HG03175 (cell line): ENCODE data around the gene ZDHHC21.
"Not testable (repeated sequence)": the region's sequence is repeated elsewhere in the genome, so short reads cannot be mapped to it uniquely, and the experiment has no call there.

Source experiments
- ATAC-seq: cut with Tn5 transposase; IDR thresholded peaks from one replicate; pipeline ENCODE4 v1.9.1; 2021; ENCODE audit warnings: mild to moderate bottlenecking, moderate library complexity; ENCODE audit not compliant: unreplicated experiment

Gene ZDHHC21

DNA sequence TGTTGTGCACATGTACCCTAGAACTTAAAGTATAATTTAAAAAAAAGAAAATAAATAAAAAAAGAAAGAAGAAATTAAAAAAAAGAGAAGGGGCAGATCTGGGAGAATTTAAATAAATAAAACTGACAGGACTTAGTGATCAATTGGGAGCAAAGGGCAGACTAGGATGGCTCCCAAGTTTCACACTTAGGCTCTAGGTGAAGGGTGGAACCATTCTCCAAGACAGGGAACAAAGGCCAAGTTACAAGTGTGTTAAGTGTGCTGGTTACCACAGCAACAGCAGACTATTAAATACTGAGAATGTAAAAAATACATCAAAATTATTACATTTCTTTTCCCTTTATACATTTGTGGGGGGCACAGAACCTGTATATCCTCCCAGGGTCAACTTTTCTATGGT lies 7.1 kb downstream of the ZDHHC21 start:
- no peak for ATAC-seq

DNA sequence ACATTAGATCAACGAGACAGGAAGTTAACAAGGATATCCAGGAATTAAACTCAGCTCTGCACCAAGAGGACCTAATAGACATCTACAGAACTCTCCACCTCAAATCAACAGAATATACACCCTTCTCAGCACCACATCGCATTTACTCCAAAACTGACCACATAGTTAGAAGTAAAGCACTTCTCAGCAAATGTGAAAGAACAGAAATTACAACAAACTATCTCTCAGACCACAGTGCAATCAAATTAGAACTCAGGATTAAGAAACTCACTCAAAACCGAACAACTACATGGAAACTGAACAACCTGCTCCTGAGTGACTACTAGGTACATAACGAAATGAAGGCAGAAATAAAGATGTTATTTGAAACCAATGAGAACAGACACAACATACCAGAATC lies 10.6 kb downstream of the ZDHHC21 start:
- ATAC-seq: not testable (repeated sequence)

DNA sequence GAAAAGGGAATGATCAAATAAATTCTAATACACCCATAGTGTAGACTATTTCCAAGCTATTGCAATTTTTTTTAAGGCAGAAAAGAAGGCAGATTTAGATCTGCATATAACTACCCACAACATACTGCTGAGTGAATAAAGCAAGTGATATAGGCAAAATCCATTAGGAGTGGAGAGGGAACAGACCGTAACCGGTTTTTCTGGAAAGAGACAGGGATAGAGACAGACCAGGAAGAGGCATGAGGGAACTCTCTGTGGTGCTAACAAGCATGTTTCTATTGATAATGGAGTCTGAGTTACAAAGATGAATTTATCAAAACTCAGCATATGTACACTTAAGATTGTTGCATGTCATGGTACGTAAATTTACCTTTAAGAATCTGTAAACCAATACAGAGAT lies 14.5 kb downstream of the ZDHHC21 start:
- no peak for ATAC-seq

DNA sequence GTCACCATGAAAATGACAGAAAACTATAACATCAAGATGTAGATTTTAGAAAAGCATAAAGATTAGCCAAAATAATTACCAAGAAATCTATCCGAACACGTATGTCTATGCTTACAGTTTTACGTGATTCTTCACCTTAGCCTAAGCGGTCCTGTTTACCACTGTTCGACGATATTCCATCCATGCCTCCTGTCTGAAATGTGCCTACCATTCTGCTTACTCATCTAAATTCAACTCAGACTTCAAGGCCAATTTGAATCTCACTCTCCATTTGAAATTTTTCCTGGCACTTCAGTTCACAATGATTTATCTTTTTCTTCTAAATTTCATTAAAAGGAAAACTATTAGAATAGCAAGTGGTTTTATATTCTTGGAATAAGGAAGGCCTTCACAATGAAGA lies 15.4 kb downstream of the ZDHHC21 start:
- no peak for ATAC-seq

DNA sequence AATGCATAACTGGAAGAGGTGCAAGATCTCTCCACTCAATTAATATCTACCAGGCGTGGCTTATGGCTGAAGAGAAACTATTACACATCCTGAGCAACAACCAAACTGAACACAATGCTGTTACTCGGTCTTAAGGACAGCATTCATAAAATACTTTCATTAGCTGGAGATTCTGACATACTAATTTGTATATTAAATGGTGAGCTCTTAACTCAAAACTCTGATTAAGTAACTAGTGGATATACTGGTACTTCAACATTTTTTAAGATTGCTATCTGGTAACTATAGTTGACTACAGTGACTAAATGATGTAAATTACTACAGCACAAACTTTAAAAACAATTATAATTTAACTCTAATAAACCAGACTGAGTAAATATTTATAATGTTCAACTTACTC lies 15.8 kb downstream of the ZDHHC21 start:
- ATAC-seq: no peak

DNA sequence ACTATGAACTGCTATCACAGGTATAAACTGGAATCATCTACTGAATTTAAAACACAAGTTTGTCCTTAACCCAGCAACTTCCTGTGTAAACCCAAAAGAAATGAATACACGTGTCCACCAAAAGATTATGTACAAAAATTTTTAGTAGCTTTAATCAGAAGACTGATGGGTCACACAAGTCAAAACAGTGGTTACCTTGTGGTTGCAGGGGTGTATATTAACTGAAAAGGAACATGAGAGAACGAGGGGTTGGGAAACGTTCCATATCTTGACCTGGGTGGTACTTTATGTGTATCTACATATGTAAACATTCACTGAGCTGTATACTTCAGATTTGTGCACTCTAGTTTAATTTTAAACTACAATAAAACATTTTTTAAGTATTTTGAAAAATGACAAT lies 18.6 kb downstream of the ZDHHC21 start:
- ATAC-seq: no peak

DNA sequence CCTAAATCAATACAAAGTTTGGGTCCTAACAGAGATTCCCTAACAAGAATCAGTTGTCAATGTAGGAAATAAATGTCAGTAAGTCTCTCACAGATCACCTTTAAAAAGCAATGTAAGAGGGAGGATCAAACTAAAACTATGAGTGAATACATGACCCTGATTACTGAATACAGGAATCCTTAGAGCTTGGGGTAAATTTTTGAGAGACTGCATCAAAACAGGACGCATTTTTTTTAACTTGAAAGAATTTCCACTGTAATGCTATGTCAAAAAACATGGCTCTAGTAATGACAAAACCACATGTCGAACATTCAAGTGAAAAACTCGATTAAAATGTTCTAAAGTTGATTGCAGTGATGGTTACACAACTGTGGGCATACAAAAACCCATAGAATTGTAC lies 21.9 kb downstream of the ZDHHC21 start:
- no peak for ATAC-seq

DNA sequence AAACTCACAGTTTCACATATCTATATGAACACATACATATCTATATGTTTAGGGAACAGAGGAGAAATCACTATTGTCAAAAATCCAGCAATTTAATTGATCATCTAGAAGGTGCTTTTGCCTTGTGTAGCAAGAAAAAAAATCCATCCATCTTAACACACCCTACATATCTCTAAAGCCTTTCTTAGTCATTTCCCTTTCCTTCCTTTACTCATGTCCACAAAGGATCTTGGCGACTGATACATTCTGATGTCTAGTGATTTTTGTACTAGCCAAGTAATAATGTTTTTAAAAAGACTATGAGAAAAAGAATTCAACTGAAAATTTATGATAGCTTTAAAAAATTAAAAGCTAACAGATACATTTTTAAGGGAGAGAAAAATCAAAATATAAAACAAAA lies 22.5 kb downstream of the ZDHHC21 start:
- ATAC-seq: no peak

DNA sequence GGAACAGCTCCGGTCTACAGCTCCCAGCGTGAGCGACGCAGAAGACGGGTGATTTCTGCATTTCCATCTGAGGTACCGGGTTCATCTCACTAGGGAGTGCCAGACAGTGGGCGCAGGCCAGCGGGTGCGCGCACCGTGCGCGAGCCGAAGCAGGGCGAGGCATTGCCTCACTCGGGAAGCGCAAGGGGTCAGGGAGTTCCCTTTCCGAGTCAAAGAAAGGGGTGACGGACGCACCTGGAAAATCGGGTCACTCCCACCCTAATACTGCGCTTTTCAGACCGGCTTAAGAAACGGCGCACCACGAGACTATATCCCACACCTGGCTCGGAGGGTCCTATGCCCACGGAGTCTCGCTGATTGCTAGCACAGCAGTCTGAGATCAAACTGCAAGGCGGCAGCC lies 29.2 kb downstream of the ZDHHC21 start:
- ATAC-seq: not testable (repeated sequence)

DNA sequence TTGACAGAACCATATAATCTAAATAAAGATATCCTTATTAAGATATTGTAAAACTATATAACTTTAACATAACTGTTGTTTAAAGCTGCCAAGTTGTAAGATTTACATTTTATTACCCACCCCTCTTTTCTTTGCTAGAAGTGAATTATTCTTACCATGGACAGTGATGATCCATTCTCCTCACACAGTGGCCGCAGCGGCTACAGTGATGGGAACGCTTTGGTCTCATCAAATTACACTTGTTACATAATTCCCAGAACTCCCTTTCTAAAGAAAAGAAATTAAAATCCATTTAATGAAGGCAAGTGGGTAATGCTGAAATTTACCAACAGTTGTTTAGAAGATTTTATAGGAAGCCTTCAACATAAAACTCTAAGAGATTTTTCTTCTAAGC lies 31.2 kb downstream of the ZDHHC21 start:
- ATAC-seq: no peak

DNA sequence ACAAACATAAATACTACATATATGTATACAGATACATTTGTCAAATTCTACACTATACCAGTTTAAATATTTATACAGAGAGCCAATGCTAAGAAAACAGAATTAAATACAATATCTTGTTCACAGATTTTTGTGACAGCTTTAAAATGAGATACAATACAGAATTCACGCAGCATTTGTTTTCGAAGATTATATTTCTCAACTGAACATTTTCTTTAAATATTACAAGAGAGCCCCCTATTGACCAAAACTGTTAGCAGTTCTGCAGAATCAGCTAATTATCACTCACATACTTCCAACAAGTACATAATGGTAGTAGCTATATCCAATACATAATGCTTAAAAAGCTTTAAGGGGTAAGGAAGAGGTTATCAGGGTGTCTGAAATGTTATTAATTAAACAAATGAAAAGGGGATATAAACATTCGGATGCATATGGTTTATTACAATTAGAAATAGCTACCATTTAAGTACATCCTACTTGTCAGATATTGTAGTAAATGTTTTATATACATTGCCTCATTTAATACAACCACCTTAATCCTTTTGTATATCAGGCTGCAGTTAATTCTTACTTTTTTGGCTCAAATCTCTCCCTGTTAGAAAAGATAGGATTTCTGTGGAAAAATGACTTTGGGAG lies 31.7 kb downstream of the ZDHHC21 start:
- ATAC-seq: no peak

DNA sequence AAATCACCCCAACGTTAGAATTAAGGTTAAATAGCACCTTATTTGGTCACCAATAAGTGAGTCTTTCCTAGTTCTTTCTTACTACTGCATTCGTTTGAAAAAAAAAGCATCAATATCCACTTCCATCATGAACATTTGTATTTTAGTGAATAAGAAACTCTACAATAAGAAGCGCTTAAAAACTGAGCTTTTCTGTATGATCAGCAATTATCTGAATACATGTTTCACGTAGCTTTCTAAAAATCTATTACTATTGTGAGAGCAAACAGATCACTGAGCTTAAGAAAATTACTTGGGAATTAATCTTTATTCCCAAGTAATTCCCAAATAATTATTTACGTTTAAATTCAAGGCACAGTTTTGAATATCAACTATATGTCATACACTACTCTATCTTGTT lies 32.5 kb downstream of the ZDHHC21 start:
- no peak for ATAC-seq

DNA sequence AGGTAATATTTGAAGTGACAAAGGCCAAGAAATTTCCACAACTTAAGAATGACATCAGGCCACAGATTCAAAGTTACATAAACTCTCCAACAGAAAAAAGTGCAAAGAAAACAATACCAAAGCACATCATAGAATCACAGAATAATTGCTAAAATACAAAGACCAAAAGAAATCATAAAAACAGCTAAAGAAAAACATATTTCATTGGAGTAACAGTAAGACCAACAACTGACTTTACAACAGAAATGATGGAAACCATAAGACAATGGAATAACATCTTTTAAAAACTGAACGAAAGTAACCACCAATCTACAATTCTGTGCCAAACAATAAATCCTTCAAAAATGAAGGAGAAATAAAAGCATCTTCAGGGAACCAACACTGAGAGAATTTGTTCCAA lies 38.3 kb downstream of the ZDHHC21 start:
- no peak for ATAC-seq

DNA sequence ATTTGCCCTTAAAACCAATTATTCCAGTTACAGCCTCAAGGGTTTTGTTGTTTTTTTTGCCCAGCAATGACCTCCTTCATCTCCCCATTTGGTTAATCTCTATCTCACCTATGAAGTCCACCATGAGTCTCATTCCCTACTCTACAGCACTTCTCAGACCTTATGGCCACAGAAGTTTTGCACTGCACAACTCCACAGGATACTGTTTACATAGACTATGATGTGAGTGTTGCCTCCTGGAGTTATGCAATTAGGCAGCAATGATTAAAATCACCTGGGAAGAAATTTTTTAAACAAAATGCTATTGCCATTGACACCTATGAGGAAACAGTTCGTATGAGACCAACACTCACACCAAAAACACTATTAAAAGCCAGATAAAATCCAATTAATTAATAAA lies 39.7 kb downstream of the ZDHHC21 start:
- no peak for ATAC-seq

DNA sequence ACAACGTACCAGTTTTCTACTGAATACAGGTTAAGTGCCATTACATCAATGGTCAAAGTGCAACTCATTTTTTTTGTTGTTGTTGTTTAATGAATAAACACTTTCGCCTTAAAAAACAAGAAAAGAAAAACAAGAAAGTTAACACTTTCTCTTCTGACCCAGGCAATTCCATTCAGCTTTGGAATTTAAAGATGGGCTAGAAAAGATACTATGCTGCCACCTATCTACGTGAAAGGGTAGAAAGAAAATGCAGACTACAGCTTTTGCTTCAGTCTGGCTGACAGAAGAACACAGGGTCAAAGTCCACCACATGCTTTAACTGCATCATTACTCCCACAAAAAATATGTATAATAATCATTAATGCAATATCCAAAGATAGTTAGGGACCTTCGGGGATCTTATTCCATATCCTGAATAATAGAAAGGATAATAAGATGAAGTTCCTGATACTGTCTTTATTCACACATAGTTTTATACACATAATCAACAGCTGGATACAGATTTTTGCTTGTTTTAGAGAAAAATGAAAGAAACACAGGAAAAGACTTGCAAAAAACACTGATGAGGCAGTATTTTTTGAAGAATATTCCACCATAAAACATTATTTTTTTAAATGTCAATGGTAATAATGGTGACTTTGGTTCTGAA lies 40.4 kb downstream of the ZDHHC21 start:
- ATAC-seq: no peak

DNA sequence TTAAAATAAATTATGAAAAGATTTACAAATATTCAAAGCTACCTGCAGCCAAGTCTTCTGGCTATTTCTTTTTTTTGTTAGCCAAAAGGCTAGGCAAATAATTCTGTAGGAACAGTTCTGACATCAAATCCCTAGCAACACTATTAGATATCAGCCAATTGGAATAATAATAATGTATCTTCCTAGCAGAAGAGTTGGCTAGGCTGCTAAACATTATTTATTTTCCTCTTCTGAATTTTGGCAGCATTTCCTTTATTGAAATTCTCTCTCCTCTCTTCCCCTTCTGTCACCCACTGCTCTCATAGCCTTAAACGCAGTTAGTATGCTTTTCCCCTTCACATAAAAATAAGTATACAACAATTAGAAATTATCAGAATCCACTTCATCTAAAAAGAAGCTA lies 42.6 kb downstream of the ZDHHC21 start:
- ATAC-seq: no peak

DNA sequence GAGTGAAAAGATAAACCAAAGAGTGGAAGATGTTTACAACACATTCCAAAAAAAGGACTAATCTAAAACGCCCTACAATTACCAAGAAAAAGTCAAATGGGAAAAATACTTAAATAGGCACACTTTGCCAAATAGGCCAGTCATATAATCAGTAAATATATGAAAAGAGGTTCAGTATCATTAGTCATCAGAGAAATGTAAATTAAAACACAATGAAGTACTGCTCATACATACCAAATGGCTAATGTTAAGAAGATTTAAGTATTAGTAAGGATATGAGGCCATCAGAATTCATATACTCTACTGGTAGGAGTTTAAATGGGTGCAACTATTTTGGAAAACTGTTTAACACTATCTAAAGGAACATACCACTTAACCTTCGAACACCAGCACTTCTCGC lies 47.6 kb downstream of the ZDHHC21 start:
- ATAC-seq: no peak

DNA sequence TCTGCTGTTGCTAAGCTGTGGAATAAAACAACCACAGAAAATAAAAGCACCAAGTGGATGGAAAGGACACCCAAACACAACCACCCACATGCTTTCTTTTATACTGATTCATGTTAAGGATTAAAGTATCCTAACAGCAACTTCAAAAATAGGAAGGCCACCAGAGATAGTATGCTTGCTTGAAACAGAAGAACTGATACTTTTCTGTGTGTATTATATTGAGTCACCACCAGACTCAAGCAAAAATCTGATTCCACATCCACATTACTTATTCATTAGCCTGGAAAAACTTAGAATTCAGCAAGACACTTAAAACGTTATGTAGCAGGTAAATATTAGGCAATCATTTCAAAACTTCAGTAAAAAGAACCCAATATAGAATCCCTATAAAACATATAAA lies 52.3 kb downstream of the ZDHHC21 start:
- ATAC-seq: no peak

DNA sequence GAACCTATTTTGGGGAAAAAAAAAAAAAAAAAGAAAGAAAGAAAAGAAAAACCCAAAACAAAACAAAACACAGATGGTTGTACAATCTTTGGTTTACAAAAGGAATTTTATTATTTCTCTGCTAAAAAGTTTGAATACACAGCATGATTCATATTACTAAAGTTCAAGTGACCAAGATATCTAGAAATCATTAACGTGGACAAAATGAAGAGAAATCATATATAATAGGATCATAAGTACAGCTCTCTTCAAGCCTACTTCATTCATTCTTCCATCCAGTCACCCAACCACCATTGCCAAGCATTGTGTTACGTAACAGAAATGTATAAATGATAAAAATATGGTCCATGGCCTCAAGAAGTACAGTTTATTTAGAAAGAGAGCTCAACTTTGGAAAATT lies 52.9 kb downstream of the ZDHHC21 start:
- ATAC-seq: no peak

DNA sequence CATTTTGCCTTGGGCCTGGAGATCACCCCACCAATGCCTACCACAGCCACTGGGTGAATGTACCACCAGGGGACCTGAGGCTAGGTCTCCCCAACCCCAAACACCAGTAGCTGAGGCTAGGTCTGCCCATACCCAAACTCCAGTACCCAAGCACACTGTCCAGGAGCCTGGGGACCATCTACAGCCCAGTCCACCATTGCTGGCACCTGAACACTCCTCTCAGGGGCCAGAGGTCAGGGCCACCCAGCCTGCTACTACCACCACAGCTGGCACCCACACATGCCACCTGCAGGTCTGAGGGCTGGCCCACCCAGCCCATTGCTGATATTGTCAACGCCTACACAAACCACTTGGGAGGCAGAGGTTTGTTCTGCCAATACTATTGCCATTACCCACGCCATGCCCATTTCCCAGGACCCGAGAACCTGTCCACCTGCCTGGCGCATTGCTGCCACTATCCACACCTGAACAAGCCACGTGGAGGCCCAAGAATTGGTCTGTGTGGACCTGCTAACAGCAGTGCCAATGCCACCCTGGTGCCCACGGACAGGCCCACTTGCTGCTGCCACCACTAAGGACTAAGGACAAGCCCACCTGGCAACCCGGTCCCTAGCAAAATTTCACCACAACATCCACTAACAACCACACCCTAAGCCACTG lies 59.2 kb downstream of the ZDHHC21 start:
- ATAC-seq: no peak

DNA sequence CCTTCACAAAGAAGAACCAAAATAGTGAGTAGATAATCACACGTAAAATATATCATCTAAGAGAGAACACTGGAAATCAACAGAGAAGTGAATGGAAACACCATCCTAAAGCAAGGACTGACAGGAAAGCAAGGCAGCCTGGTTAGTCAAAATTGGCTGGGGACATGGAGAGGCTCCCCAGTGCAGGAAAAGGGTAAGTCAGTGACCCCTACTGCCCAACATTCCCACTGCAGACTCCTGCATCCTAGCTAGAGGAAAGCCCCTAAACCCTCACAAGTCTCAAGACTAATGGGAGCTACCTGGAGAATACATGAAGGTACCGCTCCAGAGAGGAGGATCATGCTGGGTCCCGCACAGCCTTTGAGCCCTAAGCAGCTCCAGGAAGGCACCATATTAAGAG lies 60.1 kb downstream of the ZDHHC21 start:
- no peak for ATAC-seq

DNA sequence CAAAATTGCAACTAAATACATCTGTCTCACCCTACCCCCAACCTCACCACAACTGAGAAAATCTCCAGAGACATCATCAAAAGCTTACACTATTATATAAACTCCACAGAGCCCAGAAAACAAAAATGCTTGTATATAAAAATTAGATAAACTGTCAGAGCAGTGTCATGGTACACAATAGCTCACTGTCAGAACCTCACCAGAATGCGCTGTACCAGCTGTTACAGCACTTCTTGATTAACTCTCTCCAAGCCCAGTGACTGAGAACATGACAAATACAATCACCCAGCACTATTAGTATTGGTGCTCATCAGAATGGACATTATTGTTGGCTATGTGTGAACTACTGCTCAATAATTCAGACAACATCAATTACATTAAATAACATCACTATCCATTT lies 65.7 kb downstream of the ZDHHC21 start:
- ATAC-seq: no peak
